Peyer's patch (tissue), 4 donors: ENCODE results near the gene EEF1AKMT3. TPM values are rescaled to one million over a fixed set of nuclear protein-coding genes. Genes with fewer than 3 reads are reported as not detected.
"Not testable (repeated sequence)": the region's sequence is repeated elsewhere in the genome, so short reads cannot be mapped to it uniquely, and the experiment has no call there.

Experiments used
- DNase-seq, 3 donors: peaks; one replicate each; pipeline ENCODE4 v3.0.0-alpha.2; 2017 to 2019
- H3K27ac ChIP-seq, 4 donors: fragments of 200-600 bp; sonication (generic); one replicate each; pipeline ENCODE4 v1.5.1; 2016 to 2019
- H3K27me3 ChIP-seq, 2 donors: fragments of 200-600 bp; sonication (generic); one replicate each; pipeline ENCODE4 v1.5.1; 2019
- H3K36me3 ChIP-seq, 3 donors: fragments of 200-600 bp; sonication (generic); one replicate each; pipeline ENCODE4 v1.5.1; 2016 to 2019
- H3K4me1 ChIP-seq, 4 donors: fragments of 200-600 bp; sonication (generic); one replicate each; pipeline ENCODE4 v1.5.1; 2016 to 2019
- H3K4me3 ChIP-seq, 4 donors: fragments of 200-600 bp; sonication (generic); 1 replicate in 3 of 4; 2 replicates in 1 of 4; pipeline ENCODE4 v1.5.1; 2016 to 2019; ENCODE audit warnings: mild to moderate bottlenecking in 1 of 4
- H3K9me3 ChIP-seq, 4 donors: fragments of 200-600 bp; sonication (generic); one replicate each; pipeline ENCODE4 v1.5.1; 2016 to 2019; ENCODE audit warnings: mild to moderate bottlenecking in 1 of 4
- POLR2A ChIP-seq, 2 donors: fragments of 450-650 bp; IDR thresholded peaks; one replicate each; pipeline ENCODE4 v1.5.1; 2017; ENCODE audit warnings: antibody characterized with exemption in 2 of 2, mild to moderate bottlenecking in 2 of 2, moderate library complexity in 2 of 2
- total RNA-seq, 4 donors: library from RNA; depleted of rRNA; stranded (reverse); fragments of >200 nt; gene quantifications; one replicate each; pipeline ENCODE4 v1.1.0, GENCODE V29; 2016
- TF ChIP-seq, protein P1 (sequence below), 6 experiments: fragments of 450-650 bp in 4 of 6; fragments of 200-600 bp in 2 of 6; sonication (generic) in 1 of 6; IDR thresholded peaks; one replicate each; pipeline ENCODE4 v1.5.1; 2017 to 2019; ENCODE audit warnings: antibody characterized with exemption in 6 of 6, mild to moderate bottlenecking in 3 of 6, moderate library complexity in 1 of 6

The EEF1AKMT3 gene
- total RNA-seq, 4 donors from 2014 or later, result 1.4 to 7.4 (median 2.7) TPM

DNA sequence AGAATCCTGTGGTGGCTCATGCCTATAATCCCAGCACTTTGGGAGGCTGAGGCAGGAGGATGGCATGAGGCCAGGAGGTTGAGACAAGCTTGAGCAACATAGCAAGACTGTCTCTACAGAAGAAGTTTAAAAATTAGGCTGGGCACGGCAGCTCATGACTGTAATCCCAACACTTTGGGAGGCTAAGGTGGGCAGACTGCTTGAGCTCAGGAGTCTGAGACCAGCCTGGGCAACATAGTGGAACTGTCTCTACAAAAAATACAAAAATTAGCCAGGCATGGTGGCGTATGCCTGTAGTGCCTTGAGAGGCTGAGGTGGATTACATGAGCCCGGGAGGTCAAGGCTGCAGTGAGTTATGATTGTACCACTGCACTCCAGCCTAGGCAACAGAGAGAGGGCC, 4.5 kb upstream of the EEF1AKMT3 start:
- peaks cover 0 to 13% of the 10 kb centered on the region in 2 donors for H3K27me3 ChIP-seq
- no peaks in the 10 kb centered on the region for H3K36me3 ChIP-seq
- no peaks in the 10 kb centered on the region for H3K9me3 ChIP-seq
- no peak overlapping the region for H3K4me3 ChIP-seq
- TF ChIP-seq POLR2A (IDR thresholded peaks at IDR 0.05), result no peak
- TF ChIP-seq, protein P1, sequence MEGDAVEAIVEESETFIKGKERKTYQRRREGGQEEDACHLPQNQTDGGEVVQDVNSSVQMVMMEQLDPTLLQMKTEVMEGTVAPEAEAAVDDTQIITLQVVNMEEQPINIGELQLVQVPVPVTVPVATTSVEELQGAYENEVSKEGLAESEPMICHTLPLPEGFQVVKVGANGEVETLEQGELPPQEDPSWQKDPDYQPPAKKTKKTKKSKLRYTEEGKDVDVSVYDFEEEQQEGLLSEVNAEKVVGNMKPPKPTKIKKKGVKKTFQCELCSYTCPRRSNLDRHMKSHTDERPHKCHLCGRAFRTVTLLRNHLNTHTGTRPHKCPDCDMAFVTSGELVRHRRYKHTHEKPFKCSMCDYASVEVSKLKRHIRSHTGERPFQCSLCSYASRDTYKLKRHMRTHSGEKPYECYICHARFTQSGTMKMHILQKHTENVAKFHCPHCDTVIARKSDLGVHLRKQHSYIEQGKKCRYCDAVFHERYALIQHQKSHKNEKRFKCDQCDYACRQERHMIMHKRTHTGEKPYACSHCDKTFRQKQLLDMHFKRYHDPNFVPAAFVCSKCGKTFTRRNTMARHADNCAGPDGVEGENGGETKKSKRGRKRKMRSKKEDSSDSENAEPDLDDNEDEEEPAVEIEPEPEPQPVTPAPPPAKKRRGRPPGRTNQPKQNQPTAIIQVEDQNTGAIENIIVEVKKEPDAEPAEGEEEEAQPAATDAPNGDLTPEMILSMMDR (IDR thresholded peaks at IDR 0.05), result no peak
- no peak for DNase-seq
- H3K4me1 ChIP-seq, result peaks cover 0 to 37% (median 25%) of the 10 kb centered on the region in 4 donors
- H3K27ac ChIP-seq, result no peak overlapping the region

DNA sequence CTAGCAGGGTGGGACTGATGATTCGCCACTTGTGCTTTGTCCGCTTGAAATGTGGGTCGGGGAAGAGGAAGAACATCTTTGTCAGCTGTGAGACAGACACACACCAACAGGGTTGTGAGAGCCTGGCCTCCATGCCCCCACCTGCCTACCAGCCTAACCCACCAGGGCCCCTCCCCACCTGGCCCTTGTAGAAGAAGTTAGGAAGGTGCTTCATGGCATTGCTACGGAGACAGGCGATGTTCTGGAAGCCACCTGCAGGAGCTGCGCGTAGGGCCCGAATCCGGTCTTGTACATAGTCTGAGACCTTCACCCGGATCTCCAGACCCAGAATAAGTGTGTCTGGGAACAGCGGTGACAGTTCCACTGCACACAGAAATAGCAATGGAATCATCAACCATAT, 2.8 kb upstream of the EEF1AKMT3 start:
- DNase-seq, result no peak
- Histone ChIP-seq H3K36me3 (no peaks in the 10 kb centered on the region), H3K4me1 (peaks cover 0 to 34% (median 24%) of the 10 kb centered on the region in 4 donors), H3K9me3 (no peaks in the 10 kb centered on the region), H3K4me3 (no peak overlapping the region), H3K27me3 (peaks cover 0 to 13% of the 10 kb centered on the region in 2 donors), H3K27ac (no peak overlapping the region)
- TF ChIP-seq, protein P1 (IDR thresholded peaks at IDR 0.05), result no peak
- no peak for TF ChIP-seq POLR2A (IDR thresholded peaks at IDR 0.05)

DNA sequence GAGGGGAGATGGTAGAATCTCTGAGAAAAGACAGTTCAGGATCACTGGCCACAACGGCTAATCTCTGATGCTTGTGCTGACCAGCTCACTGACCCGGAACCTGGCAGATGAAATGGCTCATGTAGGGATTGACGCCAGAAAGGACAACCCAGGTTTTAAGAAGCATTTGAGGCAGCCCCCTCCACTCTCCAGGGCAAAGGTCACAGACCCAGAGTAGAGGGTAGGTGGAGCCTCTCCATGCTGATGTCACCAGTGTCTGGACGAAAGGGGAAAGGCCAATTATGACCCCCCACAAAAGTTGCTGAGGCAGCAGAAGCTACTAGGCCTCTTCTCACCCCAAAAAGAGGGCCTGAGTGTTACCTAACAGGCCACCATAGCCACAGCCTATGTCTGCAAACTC, 1.7 kb upstream of the EEF1AKMT3 start:
- no peak for DNase-seq
- Histone ChIP-seq H3K36me3 (no peaks in the 10 kb centered on the region), H3K27ac (no peak overlapping the region), H3K4me1 (peaks cover 0 to 23% (median 14%) of the 10 kb centered on the region in 4 donors), H3K9me3 (no peaks in the 10 kb centered on the region), H3K27me3 (peaks cover 0 to 11% of the 10 kb centered on the region in 2 donors), H3K4me3 (no peak overlapping the region)
- TF ChIP-seq, protein P1 (IDR thresholded peaks at IDR 0.05), result no peak
- no peak for TF ChIP-seq POLR2A (IDR thresholded peaks at IDR 0.05)

DNA sequence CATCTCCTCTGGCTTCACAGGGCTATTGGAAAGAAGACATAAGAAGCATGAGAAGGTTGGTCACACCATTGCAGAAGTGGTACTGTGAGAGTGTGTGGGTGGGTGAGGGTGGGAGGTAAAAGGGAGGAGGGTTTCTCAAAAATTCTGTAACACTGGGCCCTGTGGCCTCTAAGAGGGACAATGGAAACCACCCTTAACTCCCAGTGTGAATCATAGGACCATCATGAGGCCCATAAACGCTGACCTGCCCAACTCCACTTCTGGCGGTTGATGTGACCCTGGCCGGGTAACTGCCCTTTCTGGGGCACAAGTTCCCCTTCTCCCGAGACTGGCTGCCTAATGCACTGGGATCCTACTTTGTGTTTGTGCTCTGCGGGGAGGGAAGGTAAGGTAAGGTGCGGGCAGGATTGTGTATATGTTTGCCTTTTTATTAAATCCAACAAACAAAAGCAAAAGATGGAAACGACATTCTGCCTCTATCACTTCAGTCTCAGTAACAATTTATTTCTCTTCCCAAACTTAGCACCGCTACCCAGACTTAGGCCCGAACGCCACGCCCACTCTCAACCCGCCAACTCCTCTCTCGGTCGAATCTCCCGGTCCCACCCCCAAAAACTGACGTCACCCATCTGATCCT, 1.1 kb upstream of the EEF1AKMT3 start:
- TF ChIP-seq, protein P1 (IDR thresholded peaks at IDR 0.05), result no peak
- no peak for TF ChIP-seq POLR2A (IDR thresholded peaks at IDR 0.05)
- no peaks in the 10 kb centered on the region for H3K9me3 ChIP-seq
- peaks cover 0 to 17% (median 8%) of the 10 kb centered on the region in 4 donors for H3K4me1 ChIP-seq
- H3K4me3 ChIP-seq, result peak overlapping the region; percentile 54 to 72 (median 64)
- DNase-seq, result peak; percentile 82 to 93 (median 92)
- H3K36me3 ChIP-seq, result no peaks in the 10 kb centered on the region
- peaks cover 0 to 6% of the 10 kb centered on the region in 2 donors for H3K27me3 ChIP-seq
- peak overlapping the region; percentile 84 to 92 (median 86) for H3K27ac ChIP-seq

DNA sequence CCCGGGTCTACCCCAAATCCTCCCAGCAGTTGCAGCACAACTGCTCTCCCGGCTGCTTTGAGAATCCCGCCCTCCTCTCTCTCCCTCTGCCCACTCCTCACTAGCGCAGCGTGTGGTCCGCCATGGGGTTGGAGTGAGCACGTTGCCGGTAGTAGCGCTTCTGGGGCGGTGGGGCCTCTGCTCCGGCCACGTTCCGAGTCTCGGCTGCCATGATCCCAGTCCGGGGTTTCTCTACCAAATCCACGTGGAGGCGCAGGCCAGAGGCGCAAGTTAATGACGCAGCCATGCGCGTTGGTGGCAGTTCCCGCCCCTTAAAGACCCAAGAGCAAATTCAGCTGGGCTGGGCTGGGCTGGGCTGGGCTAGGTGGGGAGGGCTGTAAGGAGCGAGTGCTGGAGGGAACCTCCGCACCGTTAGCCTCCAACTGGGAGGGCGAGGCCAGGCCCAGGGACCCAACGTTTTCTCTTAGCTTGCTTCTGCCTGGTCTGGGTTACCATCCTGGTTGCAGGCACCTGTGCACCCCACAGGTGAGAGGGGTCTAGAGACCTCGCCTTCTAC, 463 bp upstream of the EEF1AKMT3 start, which contains the start of gene METTL1:
Gene METTL1 (minus strand): TSS at position 233 of the 556 bp plus-strand sequence. CDS start 22 bp downstream, at position 211.
- Histone ChIP-seq H3K4me1 (peaks cover 0 to 11% (median 3%) of the 10 kb centered on the region in 4 donors), H3K27me3 (peaks cover 0 to 2% of the 10 kb centered on the region in 2 donors), H3K36me3 (no peaks in the 10 kb centered on the region), H3K27ac (peak within 1 kb of the TSS; percentile 84 to 92 (median 86)), H3K4me3 (peak within 1 kb of the TSS; percentile 54 to 72 (median 64)), H3K9me3 (no peaks in the 10 kb centered on the region)
- TF ChIP-seq POLR2A (IDR thresholded peaks at IDR 0.05), result peak in 1 of 2 donors; percentile 54
- TF ChIP-seq, protein P1 (IDR thresholded peaks at IDR 0.05), result peak in 1 of 6 experiments; percentile 19
- DNase-seq, result peak; percentile 94 to 97 (median 95)

DNA sequence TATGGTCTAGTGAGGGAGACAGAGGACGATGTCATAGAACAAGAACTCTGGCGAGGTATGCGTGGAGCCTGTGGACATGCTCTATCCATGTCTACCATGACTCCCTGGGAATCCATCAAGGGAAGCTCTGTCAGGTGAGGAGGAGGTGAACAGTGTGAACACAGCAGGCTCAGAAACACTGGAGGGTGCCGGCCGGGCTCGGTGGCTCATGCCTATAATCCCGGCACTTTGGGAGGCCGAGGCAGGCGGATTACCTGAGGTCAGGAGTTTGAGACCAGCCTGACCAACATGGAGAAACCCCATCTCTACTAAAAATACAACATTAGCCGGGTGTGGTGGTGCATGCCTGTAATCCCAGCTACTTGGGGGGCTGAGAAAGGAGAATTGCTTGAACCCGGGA, 2.2 kb downstream of the EEF1AKMT3 start:
- not testable (repeated sequence) for H3K36me3 ChIP-seq, H3K4me3 ChIP-seq, H3K4me1 ChIP-seq, H3K27me3 ChIP-seq, DNase-seq, H3K9me3 ChIP-seq, H3K27ac ChIP-seq
